GM12891 (cell line): Measurements from ENCODE around the gene PTPRN2.

Experiments
- DNase-seq: peaks from one replicate; pipeline ENCODE4 v3.0.0; 2011; ENCODE audit warnings: low spot score; ENCODE audit not compliant: insufficient read length
- FAIRE-seq: peaks from 2 replicates; lab custom pipeline; 2011; peaks lifted over from hg19 to GRCh38; lab: Jason Lieb, UNC
- PAX5 ChIP-seq: IDR thresholded peaks from 2 replicates; pipeline ENCODE4 v1.6.1; 2011; ENCODE audit warnings: low read length, moderate library complexity, mild to moderate bottlenecking; ENCODE audit not compliant: insufficient read depth, severe bottlenecking
- POLR2A ChIP-seq: IDR thresholded peaks from 2 replicates; pipeline ENCODE4 v1.6.1; 2011; ENCODE audit warnings: low read depth, low read length, control low read depth
- POLR2AphosphoS5 ChIP-seq: IDR thresholded peaks from 2 replicates; pipeline ENCODE4 v1.6.1; 2011; ENCODE audit warnings: low read depth, low read length, control low read depth
- POU2F2 ChIP-seq: IDR thresholded peaks from 2 replicates; pipeline ENCODE4 v1.6.1; 2011; ENCODE audit warnings: low read depth, mild to moderate bottlenecking, control low read depth, low read length, moderate library complexity
- SPI1 ChIP-seq: IDR thresholded peaks from 2 replicates; pipeline ENCODE4 v1.6.1; 2011; ENCODE audit warnings: low read depth, low read length, control low read depth
- TAF1 ChIP-seq: IDR thresholded peaks from 2 replicates; pipeline ENCODE4 v1.6.1; 2011; ENCODE audit warnings: low read depth, low read length, control low read depth

PTPRN2 gene

GRCh38 chr7:158568974-158569857, 18.4 kb downstream of the PTPRN2 start:
- DNase-seq (no peak), FAIRE-seq (no peak)
- no peak for TF ChIP-seq TAF1
- TF ChIP-seq POLR2A, result no peak
- TF ChIP-seq POU2F2, result no peak
- no peak for TF ChIP-seq SPI1
- TF ChIP-seq PAX5, result no peak
- TF ChIP-seq POLR2AphosphoS5, result no peak

GRCh38 chr7:158567153-158567603, 20.4 kb downstream of the PTPRN2 start:
- DNase-seq (no peak), FAIRE-seq (no peak)
- TF ChIP-seq TAF1 (no peak), POLR2AphosphoS5 (no peak), POU2F2 (no peak), SPI1 (no peak), POLR2A (no peak), PAX5 (no peak)

GRCh38 chr7:158564663-158565035, 23.0 kb downstream of the PTPRN2 start:
- TF ChIP-seq POU2F2 (no peak), POLR2A (no peak)
- FAIRE-seq (no peak), DNase-seq (no peak)

GRCh38 chr7:158563911-158564662, 23.5 kb downstream of the PTPRN2 start:
- FAIRE-seq (no peak), DNase-seq (no peak)
- TF ChIP-seq POLR2AphosphoS5, result no peak
- no peak for TF ChIP-seq PAX5
- no peak for TF ChIP-seq POLR2A
- no peak for TF ChIP-seq TAF1
- no peak for TF ChIP-seq SPI1
- TF ChIP-seq POU2F2, result no peak

GRCh38 chr7:158563051-158563450, 24.6 kb downstream of the PTPRN2 start:
- TF ChIP-seq TAF1 (no peak), POU2F2 (no peak), PAX5 (no peak), POLR2AphosphoS5 (no peak), SPI1 (no peak), POLR2A (no peak)
- DNase-seq (no peak), FAIRE-seq (no peak)

DNA sequence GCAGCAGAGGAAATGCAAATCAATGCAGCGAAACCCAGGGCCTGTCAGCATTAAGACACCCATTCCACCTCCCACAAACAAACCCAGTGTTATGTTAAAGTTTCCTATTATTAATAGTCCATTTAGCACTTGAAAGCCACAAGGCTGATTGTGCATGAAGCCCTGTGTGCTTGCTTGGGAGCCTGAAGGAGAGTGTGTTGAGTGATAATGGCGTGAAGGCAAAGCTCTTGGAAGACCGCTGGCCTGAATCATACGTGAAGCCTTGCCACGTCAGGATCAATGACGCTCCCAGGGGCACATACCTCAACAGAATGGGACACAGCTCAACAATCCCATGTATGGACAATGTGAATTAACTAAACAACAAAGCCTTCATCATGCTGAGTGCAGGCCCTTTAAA, 25.1 kb downstream of the PTPRN2 start:
- no peak for DNase-seq
- FAIRE-seq, result no peak
- TF ChIP-seq TAF1 (no peak), SPI1 (no peak), POU2F2 (no peak), POLR2AphosphoS5 (no peak), PAX5 (no peak), POLR2A (no peak)

DNA sequence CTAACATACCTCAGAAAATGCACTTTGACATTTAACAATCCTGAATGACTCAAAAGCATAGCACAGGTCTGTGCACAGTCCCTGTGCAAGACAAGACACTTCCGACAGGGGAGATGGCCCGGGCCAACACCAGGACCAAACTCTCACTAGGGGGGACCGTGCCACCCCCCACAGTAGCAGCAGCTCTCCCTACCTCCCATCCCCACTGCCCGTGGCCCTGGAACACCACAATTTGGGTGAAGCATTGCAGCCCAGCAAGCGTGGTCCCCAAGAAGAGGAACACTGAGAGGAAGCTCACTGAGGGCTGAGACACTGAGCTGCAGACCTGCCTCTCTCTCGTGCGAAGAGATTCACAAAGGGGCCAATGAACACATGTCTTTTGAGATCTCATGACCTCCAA, 26.0 kb downstream of the PTPRN2 start:
- no peak for DNase-seq
- no peak for FAIRE-seq
- TF ChIP-seq PAX5 (no peak), POLR2AphosphoS5 (no peak), TAF1 (no peak), SPI1 (no peak)

DNA sequence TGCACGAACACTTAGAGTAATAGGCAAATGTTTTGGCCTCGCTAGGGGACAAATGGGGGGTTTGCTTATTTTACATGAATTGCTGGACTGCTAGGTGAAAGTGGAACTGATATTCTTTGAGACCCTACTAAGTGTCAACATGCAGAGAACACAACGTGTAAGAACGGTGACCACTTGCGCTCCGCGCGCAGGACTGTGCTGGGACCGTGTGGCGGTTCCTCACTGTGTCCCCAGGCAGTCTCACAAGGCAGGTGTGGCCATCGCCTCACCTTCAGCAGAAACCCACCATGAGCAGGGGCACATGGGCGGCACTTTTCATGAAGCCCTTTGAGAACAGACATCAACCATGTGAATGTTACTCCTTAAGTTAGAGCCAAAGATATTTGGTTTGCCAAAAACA, 27.2 kb downstream of the PTPRN2 start:
- TF ChIP-seq POU2F2 (no peak), PAX5 (no peak), POLR2A (no peak), POLR2AphosphoS5 (no peak), SPI1 (no peak), TAF1 (no peak)
- FAIRE-seq (no peak), DNase-seq (no peak)

- DNase-seq, result no peak
- TF ChIP-seq SPI1, result peak; percentile 91
- TF ChIP-seq PAX5, result no peak
- FAIRE-seq, result no peak
Observed at GRCh38 chr7:158559356-158559755, 28.3 kb downstream of the PTPRN2 start.
